T-cell (primary cell): Measurements from ENCODE around the gene RASIP1. TPM values are rescaled to one million over a fixed set of nuclear protein-coding genes. Genes with fewer than 3 reads are reported as not detected.
"Not testable (repeated sequence)": the region's sequence is repeated elsewhere in the genome, so short reads cannot be mapped to it uniquely, and the experiment has no call there.

Source experiments
- ATAC-seq, 4 experiments: fragments of 200-7000 bp in 3 of 4; fragments of 150-1000 bp in 1 of 4; cut with Tn5 transposase; replicated peaks in 1 of 4; 1 replicate in 3 of 4; 2 replicates in 1 of 4; pipeline ENCODE4 v1.10.0; 2021; ENCODE audit warnings: moderate library complexity in 3 of 4, mild to moderate bottlenecking in 2 of 4, moderate number of reproducible peaks in 1 of 4
- CTCF ChIA-PET, 2 donors: fragments of 300-600 bp; sonication (Branson Sonifier 250); formaldehyde crosslinking; loops; one replicate each; lab custom pipeline; 2022; ENCODE audit warnings: antibody characterized with exemption in 2 of 2; lab: Charles Lee
- POLR2A ChIA-PET, 2 donors: fragments of 300-600 bp; sonication (Branson Sonifier 250); formaldehyde crosslinking; loops; one replicate each; lab custom pipeline; 2022; ENCODE audit warnings: antibody characterized with exemption in 2 of 2; lab: Charles Lee
- DNase-seq, 35 experiments: peaks; one replicate each; pipeline versions ENCODE4 v3.0.0 to v3.0.0-alpha.2; 2013 to 2023
- H3K27ac ChIP-seq: one replicate; pipeline ENCODE4 v1.5.1; 2013; ENCODE audit warnings: low read length
- H3K27me3 ChIP-seq, 2 experiments: replicated peaks in 1 of 2; 1 replicate in 1 of 2; 2 replicates in 1 of 2; pipeline versions ENCODE4 v1.6.1 to v1.7.0; 2013; ENCODE audit warnings: low read length in 1 of 2, mixed read lengths in 1 of 2; ENCODE audit not compliant: control insufficient read depth in 2 of 2, insufficient read depth in 2 of 2; ENCODE audit errors: extremely low read depth in 1 of 2
- H3K36me3 ChIP-seq, 2 donors: 1 replicate in 1 of 2; 2 replicates in 1 of 2; pipeline versions ENCODE4 v1.6.1 to v1.7.0; 2013; ENCODE audit warnings: low read length in 1 of 2; ENCODE audit not compliant: control insufficient read depth in 2 of 2, insufficient read depth in 1 of 2; ENCODE audit errors: extremely low read depth in 1 of 2
- H3K4me1 ChIP-seq, 2 experiments: 1 replicate in 1 of 2; 2 replicates in 1 of 2; pipeline versions ENCODE4 v1.6.1 to v1.7.0; 2013; ENCODE audit warnings: low read length in 2 of 2, mixed read lengths in 1 of 2; ENCODE audit not compliant: insufficient read depth in 2 of 2, control insufficient read depth in 1 of 2; ENCODE audit errors: extremely low read depth in 1 of 2
- H3K4me3 ChIP-seq, 2 donors: 1 replicate in 1 of 2; 2 replicates in 1 of 2; pipeline versions ENCODE4 v1.5.1 to v1.7.0; 2013; ENCODE audit warnings: mild to moderate bottlenecking in 2 of 2, low read length in 1 of 2, moderate library complexity in 1 of 2; ENCODE audit not compliant: control insufficient read depth in 1 of 2; ENCODE audit errors: extremely low read depth in 1 of 2
- H3K9me3 ChIP-seq: 2 replicates; pipeline ENCODE4 v1.7.0; 2013
- H3K27ac Mint-ChIP-seq, 2 donors: one replicate each; pipeline ENCODE4 v1.8.0; 2020 to 2021; ENCODE audit warnings: mild to moderate bottlenecking in 2 of 2, mixed read lengths in 2 of 2
- H3K27me3 Mint-ChIP-seq, 2 donors: one replicate each; pipeline ENCODE4 v1.8.0; 2021 to 2022; ENCODE audit warnings: mixed read lengths in 2 of 2
- H3K36me3 Mint-ChIP-seq: one replicate; pipeline ENCODE4 v1.8.0; 2021; ENCODE audit warnings: mixed read lengths
- H3K4me1 Mint-ChIP-seq, 3 donors: one replicate each; pipeline ENCODE4 v1.8.0; 2020 to 2022; ENCODE audit warnings: mixed read lengths in 3 of 3, mild to moderate bottlenecking in 1 of 3
- H3K4me3 Mint-ChIP-seq, 3 donors: one replicate each; pipeline ENCODE4 v1.8.0; 2020 to 2022; ENCODE audit warnings: mild to moderate bottlenecking in 3 of 3, mixed read lengths in 3 of 3, moderate library complexity in 3 of 3
- H3K9me3 Mint-ChIP-seq, 3 donors: one replicate each; pipeline ENCODE4 v1.8.0; 2020 to 2022; ENCODE audit warnings: mixed read lengths in 3 of 3
- WGBS: methylation state at CpG from one replicate; pipeline ENCODE4 v1.1.5; 2013; ENCODE audit warnings: missing lambda C conversion rate; ENCODE audit not compliant: insufficient coverage; 5-methylcytosine and 5-hydroxymethylcytosine counted together
- total RNA-seq, 35 experiments: library from RNA in 6 of 35; stranded (reverse) in 6 of 35; fragments of 120-200 nt in 1 of 35; gene quantifications; one replicate each; pipeline versions ENCODE4 v1.2.1 to v1.2.4 and lab custom pipeline; 2013 to 2026

Gene RASIP1
- total RNA-seq, 5 donors from 2014 or later (not counting 1 experiment from before 2014, with no cell fraction given) = 0.23 to 0.65 (median 0.32) TPM; not detected in 2

DNA sequence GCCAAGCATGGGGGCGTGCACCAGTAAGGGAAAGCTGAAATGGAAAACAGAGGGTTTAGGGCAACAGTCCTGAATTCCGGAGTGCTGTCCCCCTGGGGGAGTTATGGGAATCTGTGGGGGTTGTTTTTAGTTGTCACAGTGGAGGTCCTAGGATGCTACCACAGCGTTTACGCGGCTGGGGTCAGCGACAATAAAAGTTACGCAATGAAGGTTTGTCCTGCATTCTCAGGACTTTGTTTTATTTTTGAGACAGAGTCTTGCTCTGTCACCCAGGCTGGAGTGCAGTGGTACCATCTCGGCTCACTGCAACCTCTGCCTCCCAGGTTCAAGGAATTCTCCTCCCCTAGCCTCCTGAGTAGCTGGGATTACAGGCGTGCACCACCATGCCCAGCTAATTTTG, 46.8 kb downstream of the RASIP1 start:
- not testable (repeated sequence) for H3K36me3 Mint-ChIP-seq, H3K4me3 Mint-ChIP-seq

DNA sequence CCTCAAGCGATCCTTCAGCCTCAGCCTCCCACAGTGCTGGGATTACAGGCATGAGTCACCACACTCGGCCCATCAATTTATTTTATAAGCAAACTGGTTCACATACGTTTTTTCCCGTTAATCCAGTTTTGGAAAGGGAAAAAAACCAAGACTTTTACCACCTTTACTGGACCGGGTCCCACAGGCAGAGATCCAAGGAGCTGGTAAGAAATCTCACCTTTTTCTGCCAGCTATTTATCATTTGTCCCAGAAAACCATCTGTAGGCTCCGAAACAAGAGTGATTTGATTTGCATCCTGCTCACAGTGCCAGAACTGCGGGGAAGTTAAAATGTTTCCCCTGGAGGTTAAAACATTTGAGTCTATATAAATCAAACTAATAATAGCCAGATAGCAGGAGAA, 51.0 kb downstream of the RASIP1 start:
- ChIA-PET POLR2A (no interaction called here), CTCF (no interaction called here)
- DNase-seq (no peak), ATAC-seq (no peak)
- Histone ChIP-seq H3K36me3 (no peaks in the 10 kb centered on the region), H3K27ac (no peak overlapping the region), H3K4me1 (no peaks in the 10 kb centered on the region), H3K4me3 (no peak overlapping the region), H3K27me3 (no peaks in the 10 kb centered on the region), H3K9me3 (no peaks in the 10 kb centered on the region)
- H3K36me3 Mint-ChIP-seq = peaks cover 3% of the 10 kb centered on the region
- no peaks in the 10 kb centered on the region for H3K27me3 Mint-ChIP-seq
- no peaks in the 10 kb centered on the region for H3K4me1 Mint-ChIP-seq
- WGBS = 90% methylated on average over 2 of the region's 7 CpGs
- H3K4me3 Mint-ChIP-seq = no peak overlapping the region
- H3K27ac Mint-ChIP-seq = no peak overlapping the region
- no peaks in the 10 kb centered on the region for H3K9me3 Mint-ChIP-seq

More for the DNA sequence above, 46.8 kb downstream of the RASIP1 start:
- H3K36me3 ChIP-seq, H3K4me3 ChIP-seq, H3K9me3 ChIP-seq, ATAC-seq, H3K27ac ChIP-seq, H3K9me3 Mint-ChIP-seq, POLR2A ChIA-PET, DNase-seq, H3K27ac Mint-ChIP-seq: not testable (repeated sequence)
- WGBS = 95% methylated on average over 7 of the region's 9 CpGs
- Mint-ChIP-seq H3K27me3 (peaks cover 3 to 16% of the 10 kb centered on the region in 2 donors), H3K4me1 (peaks cover 12 to 13% (median 13%) of the 10 kb centered on the region in 3 donors)
- H3K4me1 ChIP-seq = peaks cover 0 to 11% of the 10 kb centered on the region in 2 experiments
- H3K27me3 ChIP-seq = peaks cover 0 to 30% of the 10 kb centered on the region in 2 experiments
- CTCF ChIA-PET = interaction anchor here in 1 of 2 donors (0.6 kb wide), 1 partner anchor 152 kb away, joined by 3 read pairs; no protein-coding TSS in a partner anchor

DNA sequence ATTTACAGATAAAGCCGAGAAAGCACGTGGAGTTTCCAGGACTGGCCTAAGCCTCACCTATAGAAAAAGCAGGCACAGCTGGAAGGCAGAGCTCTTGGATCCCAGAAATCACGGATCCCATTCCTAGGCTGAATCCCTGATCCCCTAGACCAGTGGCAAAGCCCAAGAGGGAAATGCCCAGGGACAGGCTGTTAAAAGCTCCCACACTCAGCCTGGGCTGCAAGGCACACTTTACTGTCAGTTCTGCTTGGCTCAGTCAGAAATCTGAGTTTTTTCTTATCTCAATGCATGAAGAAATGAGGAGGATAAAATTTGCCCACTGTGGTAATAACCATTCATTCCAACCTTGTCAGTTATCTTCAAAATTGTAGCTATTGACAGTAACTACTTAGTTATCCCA, 52.6 kb downstream of the RASIP1 start:
- Histone ChIP-seq H3K9me3 (no peaks in the 10 kb centered on the region), H3K4me1 (no peaks in the 10 kb centered on the region), H3K36me3 (no peaks in the 10 kb centered on the region), H3K4me3 (no peak overlapping the region), H3K27me3 (no peaks in the 10 kb centered on the region), H3K27ac (no peak overlapping the region)
- ATAC-seq (no peak), DNase-seq (no peak)
- H3K9me3 Mint-ChIP-seq = no peaks in the 10 kb centered on the region
- H3K27ac Mint-ChIP-seq = no peak overlapping the region
- H3K4me3 Mint-ChIP-seq = no peak overlapping the region
- WGBS = 89% methylated on average over 3 of the region's 3 CpGs
- POLR2A ChIA-PET = no interaction called here
- no peaks in the 10 kb centered on the region for H3K27me3 Mint-ChIP-seq
- CTCF ChIA-PET = no interaction called here
- H3K4me1 Mint-ChIP-seq = no peaks in the 10 kb centered on the region
- no peaks in the 10 kb centered on the region for H3K36me3 Mint-ChIP-seq

DNA sequence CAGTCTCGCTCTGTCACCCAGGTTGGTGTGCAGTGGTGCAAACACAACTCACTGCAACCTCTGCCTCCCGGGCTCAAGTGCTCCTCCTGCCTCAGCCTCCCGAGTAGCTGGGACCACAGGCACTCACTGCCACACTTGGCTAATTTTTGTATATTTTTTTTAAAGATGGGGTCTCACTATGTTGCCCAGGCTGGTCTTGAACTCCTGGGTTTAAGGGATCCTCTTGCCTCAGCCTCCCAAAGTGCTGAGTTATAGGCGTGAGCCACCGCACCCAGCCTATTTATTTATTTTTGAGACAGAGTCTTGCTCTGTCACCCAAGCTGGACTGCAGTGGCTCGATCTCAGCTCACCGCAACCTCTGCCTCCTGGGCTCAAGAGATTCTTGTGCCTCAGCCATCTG, 53.8 kb downstream of the RASIP1 start:
- H3K27ac Mint-ChIP-seq, H3K4me3 ChIP-seq, H3K9me3 ChIP-seq, H3K9me3 Mint-ChIP-seq, H3K4me1 Mint-ChIP-seq, H3K27me3 ChIP-seq, POLR2A ChIA-PET, H3K4me3 Mint-ChIP-seq, H3K36me3 ChIP-seq, H3K27me3 Mint-ChIP-seq, DNase-seq, H3K36me3 Mint-ChIP-seq, ATAC-seq, H3K27ac ChIP-seq, CTCF ChIA-PET, H3K4me1 ChIP-seq: not testable (repeated sequence)
- WGBS = 100% methylated on average over 4 of the region's 7 CpGs

DNA sequence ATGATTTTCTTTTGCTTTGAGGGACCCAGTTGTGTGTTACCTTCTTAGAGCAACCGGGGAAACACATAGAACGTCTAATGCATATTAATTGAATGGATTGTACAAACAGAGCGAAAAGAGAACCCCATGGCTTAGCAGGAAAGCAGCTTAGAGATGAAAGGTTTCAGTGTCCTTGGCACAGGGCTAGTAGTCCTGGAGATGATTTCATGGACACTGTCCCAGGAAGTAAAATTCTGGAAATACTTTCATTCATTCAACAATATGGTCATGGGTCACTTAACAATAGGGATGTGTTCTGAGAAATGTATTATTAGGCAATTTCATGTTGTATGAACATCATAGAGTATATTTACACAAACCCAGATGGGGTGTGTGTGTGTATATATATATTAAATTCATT, 54.3 kb downstream of the RASIP1 start:
- no peaks in the 10 kb centered on the region for H3K27me3 Mint-ChIP-seq
- H3K9me3 ChIP-seq = no peaks in the 10 kb centered on the region
- H3K4me1 ChIP-seq = no peaks in the 10 kb centered on the region
- ATAC-seq (no peak), DNase-seq (no peak)
- ChIA-PET POLR2A (no interaction called here), CTCF (no interaction called here)
- no peak overlapping the region for H3K4me3 ChIP-seq
- 93% methylated on average over 3 of the region's 3 CpGs for WGBS
- H3K36me3 ChIP-seq = no peaks in the 10 kb centered on the region
- no peak overlapping the region for H3K27ac ChIP-seq
- no peaks in the 10 kb centered on the region for H3K9me3 Mint-ChIP-seq
- no peaks in the 10 kb centered on the region for H3K36me3 Mint-ChIP-seq
- no peaks in the 10 kb centered on the region for H3K27me3 ChIP-seq
- H3K4me3 Mint-ChIP-seq = no peak overlapping the region
- no peak overlapping the region for H3K27ac Mint-ChIP-seq
- H3K4me1 Mint-ChIP-seq = no peaks in the 10 kb centered on the region

DNA sequence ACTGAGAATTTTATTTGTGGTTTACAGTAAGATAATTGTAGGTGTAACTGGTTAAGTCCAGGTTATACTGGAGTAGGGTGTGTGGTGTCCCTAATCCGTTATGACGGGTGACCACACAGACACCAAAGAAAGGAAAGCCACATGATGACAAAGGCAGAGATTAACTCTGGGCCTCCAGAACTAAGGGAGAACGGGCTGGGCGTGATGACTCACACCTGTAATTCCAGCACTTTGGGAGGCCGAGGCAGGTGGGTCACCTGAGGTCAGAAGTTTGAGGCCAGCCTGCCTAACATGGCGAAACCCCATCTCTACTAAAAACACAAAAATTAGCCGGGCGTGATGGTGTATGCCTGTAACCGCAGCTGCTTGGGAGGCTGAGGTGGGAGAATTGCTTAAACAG, 54.8 kb downstream of the RASIP1 start:
- Mint-ChIP-seq H3K4me1 (no peaks in the 10 kb centered on the region), H3K4me3 (no peak overlapping the region), H3K36me3 (no peaks in the 10 kb centered on the region), H3K27ac (no peak overlapping the region), H3K9me3 (no peaks in the 10 kb centered on the region), H3K27me3 (no peaks in the 10 kb centered on the region)
- Histone ChIP-seq H3K27ac (no peak overlapping the region), H3K36me3 (no peaks in the 10 kb centered on the region), H3K27me3 (no peaks in the 10 kb centered on the region), H3K4me1 (no peaks in the 10 kb centered on the region), H3K4me3 (no peak overlapping the region), H3K9me3 (no peaks in the 10 kb centered on the region)
- ATAC-seq (no peak), DNase-seq (no peak)
- ChIA-PET POLR2A (no interaction called here), CTCF (no interaction called here)
- no CpG with 5 or more reads among the region's 9 CpGs for WGBS

DNA sequence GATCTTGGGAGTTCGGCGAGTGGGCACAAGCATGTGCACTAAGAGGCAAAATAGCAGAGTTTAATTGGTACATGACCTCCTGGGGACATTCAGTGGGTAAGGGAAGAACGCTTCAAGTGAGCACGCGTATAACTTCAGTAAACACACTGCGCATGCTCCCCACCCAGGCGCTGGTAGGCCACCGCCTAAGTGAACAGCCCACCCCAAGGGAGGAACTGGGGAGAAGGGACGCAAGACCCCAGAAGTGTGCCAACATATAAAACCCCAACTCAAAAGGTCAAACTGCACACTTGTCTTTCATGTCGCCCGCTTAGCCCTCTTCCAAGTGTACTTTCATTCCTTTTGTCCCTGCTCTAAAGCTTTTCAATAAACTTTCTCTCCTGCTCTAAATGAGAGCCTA, 57.1 kb downstream of the RASIP1 start:
- Histone ChIP-seq H3K9me3 (no peaks in the 10 kb centered on the region), H3K27me3 (no peaks in the 10 kb centered on the region), H3K27ac (no peak overlapping the region), H3K36me3 (no peaks in the 10 kb centered on the region), H3K4me3 (no peak overlapping the region), H3K4me1 (no peaks in the 10 kb centered on the region)
- CTCF ChIA-PET = no interaction called here
- Mint-ChIP-seq H3K9me3 (no peaks in the 10 kb centered on the region), H3K36me3 (no peaks in the 10 kb centered on the region), H3K4me3 (peak overlapping the region in 1 of 3 donors; percentile 12), H3K27me3 (no peaks in the 10 kb centered on the region), H3K4me1 (no peaks in the 10 kb centered on the region), H3K27ac (no peak overlapping the region)
- 65% methylated on average over 4 of the region's 11 CpGs for WGBS
- POLR2A ChIA-PET = no interaction called here
- DNase-seq (peak in 17 of 35 experiments; percentile 3 to 48 (median 21)), ATAC-seq (peak in 3 of 4 experiments; percentile 45 to 79 (median 52))
